ENCODE data around the gene PVALB. TPM values are rescaled to one million over a fixed set of nuclear protein-coding genes. Genes with fewer than 3 reads are reported as not detected.
A peak's percentile ranks its signal among the peaks of the same experiment; 100 is the strongest.

The PVALB gene
- not detected for total RNA-seq
- long read RNA-seq, result 0 reads

- DNase-seq (peak; percentile 51), ATAC-seq (ENCODE audit: poor library complexity) (peak; percentile 91)
- intact Hi-C loops (cut with DNase I), result no loop called here
Measured at GRCh38 chr22:36816636-36817524, at the start of gene PVALB. Gene PVALB, minus strand, starts transcription at chr22:36817035. Its CDS starts 30 bp downstream, at chr22:36817005.

DNA sequence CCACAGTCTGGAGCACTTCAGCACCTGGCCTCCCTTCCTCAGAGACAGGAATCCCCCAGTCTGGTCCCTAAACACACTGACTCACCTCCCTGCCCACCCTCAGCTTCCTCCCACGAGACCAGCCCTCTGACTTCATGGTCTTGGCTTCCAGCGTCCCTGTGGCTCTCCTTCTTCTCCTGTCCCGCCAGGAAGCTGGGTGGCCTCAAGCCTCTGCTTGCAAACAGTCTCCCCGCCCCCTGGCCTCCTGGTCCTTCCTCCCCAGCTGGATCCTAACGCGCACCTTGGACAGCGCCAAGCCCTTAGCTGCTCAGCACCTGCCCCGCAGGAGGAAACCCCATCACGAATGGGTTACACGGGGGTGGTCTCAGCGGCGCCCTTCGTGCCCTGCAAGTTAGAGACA, 48.5 kb upstream of the PVALB start:
- ATAC-seq (ENCODE audit: poor library complexity) (no peak), DNase-seq (no peak)
- intact Hi-C loops (cut with DNase I), result no loop called here

- ATAC-seq (ENCODE audit: poor library complexity), result no peak
- DNase-seq, result no peak
- intact Hi-C loops (cut with DNase I), result no loop called here
Measured at GRCh38 chr22:36864454-36865215, 47.8 kb upstream of the PVALB start.

- intact Hi-C loops (cut with DNase I), result no loop called here
- no peak for ATAC-seq (ENCODE audit: poor library complexity)
- no peak for DNase-seq
Measured at GRCh38 chr22:36863979-36864378, 47.1 kb upstream of the PVALB start.

GRCh38 chr22:36863281-36863680, 46.4 kb upstream of the PVALB start:
- ATAC-seq (ENCODE audit: poor library complexity) (no peak), DNase-seq (no peak)
- intact Hi-C loops (cut with DNase I), result no loop called here

- intact Hi-C loops (cut with DNase I), result no loop called here
- ATAC-seq (ENCODE audit: poor library complexity) (peak; percentile 56), DNase-seq (peak; percentile 58)
Measured at GRCh38 chr22:36862251-36863242, 45.7 kb upstream of the PVALB start.

GRCh38 chr22:36860821-36861659, 44.2 kb upstream of the PVALB start, which contains the start of gene NCF4:
Gene NCF4, plus strand, starts transcription at chr22:36861006. Its CDS starts 166 bp downstream, at chr22:36861172.
- intact Hi-C loops (cut with DNase I), result no loop called here
- DNase-seq (peak; percentile 81), ATAC-seq (ENCODE audit: poor library complexity) (peak; percentile 58)

DNA sequence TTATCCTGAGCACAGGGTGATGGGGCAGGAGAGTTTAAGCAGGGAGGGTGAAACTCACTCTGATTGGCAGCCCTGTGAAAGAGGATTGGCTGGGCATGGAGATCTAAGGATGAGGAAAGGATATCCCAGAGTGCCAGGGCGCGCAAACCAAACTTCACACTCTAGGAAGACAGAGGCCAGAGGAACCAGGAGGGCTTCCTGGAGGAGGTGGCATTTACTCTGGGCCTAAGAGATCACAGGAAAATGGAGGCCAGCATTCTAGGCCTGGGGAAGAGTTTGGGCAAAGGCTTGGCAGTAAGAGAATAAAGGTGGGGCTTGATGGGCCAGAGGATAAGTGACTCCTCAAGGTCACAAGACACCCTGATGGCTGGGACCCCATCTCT, 43.6 kb upstream of the PVALB start:
- ATAC-seq (ENCODE audit: poor library complexity), result no peak
- intact Hi-C loops (cut with DNase I), result no loop called here
- DNase-seq, result no peak

DNA sequence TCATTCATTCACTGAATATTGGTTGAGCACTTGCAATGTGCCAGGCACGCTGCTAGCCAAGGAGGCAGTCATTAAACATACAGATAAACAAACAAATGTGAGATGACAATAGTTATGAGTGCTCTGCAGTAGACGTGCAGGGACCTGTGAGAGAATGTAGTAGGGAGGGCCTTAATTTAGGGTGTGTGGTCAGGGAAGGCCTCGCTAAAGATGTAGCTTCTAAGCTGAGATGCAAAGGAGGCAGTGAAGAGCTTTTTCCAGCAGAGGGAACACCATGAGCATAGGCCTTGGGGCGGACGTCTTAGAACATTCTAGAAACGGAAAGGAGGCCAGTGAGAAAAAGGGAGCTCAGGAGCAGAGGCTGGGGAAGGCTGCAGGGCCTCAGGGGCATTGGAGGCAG, 43.2 kb upstream of the PVALB start:
- DNase-seq (no peak), ATAC-seq (ENCODE audit: poor library complexity) (no peak)
- intact Hi-C loops (cut with DNase I), result no loop called here

GRCh38 chr22:36858966-36859365, 42.1 kb upstream of the PVALB start:
- intact Hi-C loops (cut with DNase I), result loop anchor here (5.0 kb wide), 2 partner anchors 77 to 312 kb away; no protein-coding TSS in a partner anchor
- DNase-seq (no peak), ATAC-seq (ENCODE audit: poor library complexity) (no peak)

DNA sequence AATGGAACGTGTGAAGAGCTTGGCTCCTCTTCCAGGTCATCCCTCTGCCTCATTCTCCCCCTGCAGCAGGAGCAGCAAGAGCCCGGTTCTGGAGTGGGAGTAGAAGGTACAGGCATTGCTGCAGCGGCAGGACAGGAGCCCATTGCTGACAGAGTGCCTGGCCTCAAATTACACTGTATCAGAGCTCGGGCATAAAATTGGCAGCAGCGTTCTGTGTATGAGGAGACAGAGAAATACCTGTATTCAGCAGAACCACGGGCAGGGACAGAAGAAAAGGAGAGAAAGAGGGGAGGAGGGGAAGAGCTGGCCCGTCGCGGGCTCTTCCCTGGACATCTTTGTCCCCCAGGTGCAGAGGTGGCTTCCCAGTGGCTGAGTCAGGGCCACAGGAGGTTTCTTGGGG, 41.3 kb upstream of the PVALB start:
- DNase-seq (no peak), ATAC-seq (ENCODE audit: poor library complexity) (no peak)
- intact Hi-C loops (cut with DNase I), result loop anchor here (5.0 kb wide), 2 partner anchors 76 to 311 kb away; no protein-coding TSS in a partner anchor

- no peak for DNase-seq
- intact Hi-C loops (cut with DNase I), result loop anchor here (5.0 kb wide), 2 partner anchors 74 to 309 kb away; no protein-coding TSS in a partner anchor
- no peak for ATAC-seq (ENCODE audit: poor library complexity)
Measured at GRCh38 chr22:36856792-36857135, 39.9 kb upstream of the PVALB start.

DNA sequence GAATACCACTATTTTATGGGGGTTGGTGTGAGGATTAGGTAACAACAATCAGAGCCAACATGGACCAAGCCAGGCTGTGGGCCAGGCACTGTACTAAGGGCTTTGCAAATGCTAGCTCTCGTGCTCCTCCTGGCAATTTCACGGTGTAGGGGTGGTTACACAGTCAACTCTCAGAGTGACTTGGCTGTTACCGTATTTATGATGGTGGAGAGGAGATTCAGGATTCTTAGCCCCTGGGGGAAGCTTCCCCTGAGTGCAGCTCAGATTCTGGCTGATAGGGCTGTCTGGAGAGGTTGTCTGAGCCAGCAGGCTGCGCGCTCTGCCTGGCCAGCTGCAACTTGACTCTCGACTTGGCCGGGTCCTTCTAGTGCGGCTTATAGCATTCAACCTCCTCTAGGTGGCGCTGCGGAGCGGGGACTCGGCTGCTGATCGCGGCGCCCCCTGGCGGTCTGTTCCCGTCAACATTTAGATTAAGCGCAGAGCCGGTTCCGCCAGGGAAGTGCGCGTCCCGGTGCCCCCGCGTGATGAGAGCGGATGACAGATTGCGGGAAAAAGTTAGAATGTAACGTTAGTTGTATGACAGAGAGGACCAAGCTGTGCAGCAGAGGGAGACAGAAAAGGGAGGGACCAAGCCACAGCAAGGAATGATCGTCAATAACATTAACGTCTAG, 39.4 kb upstream of the PVALB start:
- DNase-seq (peak; percentile 94), ATAC-seq (ENCODE audit: poor library complexity) (peak; percentile 94)
- intact Hi-C loops (cut with DNase I), result loop anchor here (5.0 kb wide), 2 partner anchors 74 to 309 kb away; no protein-coding TSS in a partner anchor

GRCh38 chr22:36855478-36855877, 38.6 kb upstream of the PVALB start:
- intact Hi-C loops (cut with DNase I), result loop anchor here (5.0 kb wide), 2 partner anchors 73 to 308 kb away; no protein-coding TSS in a partner anchor
- no peak for ATAC-seq (ENCODE audit: poor library complexity)
- DNase-seq, result no peak

- intact Hi-C loops (cut with DNase I), result no loop called here
- DNase-seq (peak; percentile 86), ATAC-seq (ENCODE audit: poor library complexity) (peak; percentile 46)
Measured at GRCh38 chr22:36853407-36854099, 36.7 kb upstream of the PVALB start.

All from Right ventricle myocardium superior (tissue), 1 donor.